NCI-H2107 treated with DMSO at 0.1 percent for 48 hours (cell line): Measurements from ENCODE around the gene CDK12.
A peak's percentile ranks its signal among the peaks of the same experiment; 100 is the strongest.
"Not testable (repeated sequence)": the region's sequence is repeated elsewhere in the genome, so short reads cannot be mapped to it uniquely, and the experiment has no call there.

ENCODE experiments used
- DNase-seq: peaks from one replicate; lab custom pipeline; 2025; ENCODE audit not compliant: unreplicated experiment; lab: John Stamatoyannopoulos, UW

CDK12 gene

DNA sequence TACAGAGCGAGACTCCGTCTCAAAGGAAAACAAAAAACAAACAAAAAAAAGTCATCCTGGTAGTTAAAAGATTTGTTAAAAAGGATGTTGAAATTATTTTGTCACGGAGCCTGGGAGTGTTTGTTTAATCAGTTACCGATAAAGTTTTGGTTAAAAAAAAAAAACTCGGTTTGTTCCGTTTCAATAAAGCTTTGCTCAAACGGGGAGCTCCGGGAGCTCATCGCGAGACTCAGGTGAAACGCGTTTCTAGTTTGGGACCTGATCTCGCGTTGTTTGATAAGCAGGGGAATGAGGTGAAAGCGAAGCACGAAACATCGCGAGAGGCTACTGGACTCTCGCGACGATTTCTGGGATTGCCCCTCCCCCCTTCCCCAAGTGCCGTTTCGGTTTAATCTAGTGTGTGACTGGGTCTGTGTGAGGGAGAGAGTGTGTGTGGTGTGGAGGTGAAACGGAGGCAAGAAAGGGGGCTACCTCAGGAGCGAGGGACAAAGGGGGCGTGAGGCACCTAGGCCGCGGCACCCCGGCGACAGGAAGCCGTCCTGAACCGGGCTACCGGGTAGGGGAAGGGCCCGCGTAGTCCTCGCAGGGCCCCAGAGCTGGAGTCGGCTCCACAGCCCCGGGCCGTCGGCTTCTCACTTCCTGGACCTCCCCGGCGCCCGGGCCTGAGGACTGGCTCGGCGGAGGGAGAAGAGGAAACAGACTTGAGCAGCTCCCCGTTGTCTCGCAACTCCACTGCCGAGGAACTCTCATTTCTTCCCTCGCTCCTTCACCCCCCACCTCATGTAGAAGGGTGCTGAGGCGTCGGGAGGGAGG lies at the start of gene CDK12:
CDK12 (plus strand) TSS at position 374 of the 813 bp plus-strand sequence. CDS start 586 bp downstream, outside the sequence.
- peak; percentile 96 for DNase-seq

- no peak for DNase-seq
These were observed 45.1 kb upstream of the CDK12 start for GRCh38 chr17:39416141-39416540.

DNA sequence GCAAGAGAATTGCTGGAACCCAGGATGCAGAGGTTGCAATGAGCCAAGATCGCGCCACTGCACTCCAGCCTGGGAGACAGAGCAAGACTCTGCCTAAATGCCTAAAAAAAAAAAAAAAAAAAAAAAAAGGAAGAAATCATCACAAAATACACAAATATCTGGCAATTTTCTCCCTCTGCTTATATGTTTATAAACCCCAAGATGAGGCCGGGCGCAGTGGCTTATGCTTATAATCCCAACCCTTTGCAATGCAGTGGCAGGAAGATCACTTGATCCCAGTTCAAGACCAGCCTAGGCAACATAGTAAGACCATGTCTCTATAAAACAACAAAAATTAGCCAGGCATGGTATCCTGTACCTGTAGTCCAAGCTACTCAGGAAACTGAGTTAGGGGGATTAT lies 31.7 kb upstream of the CDK12 start:
- DNase-seq: no peak

GRCh38 chr17:39439868-39440267 lies 21.4 kb upstream of the CDK12 start:
- not testable (repeated sequence) for DNase-seq

GRCh38 chr17:39443326-39443725 lies 18.0 kb upstream of the CDK12 start:
- no peak for DNase-seq

DNA sequence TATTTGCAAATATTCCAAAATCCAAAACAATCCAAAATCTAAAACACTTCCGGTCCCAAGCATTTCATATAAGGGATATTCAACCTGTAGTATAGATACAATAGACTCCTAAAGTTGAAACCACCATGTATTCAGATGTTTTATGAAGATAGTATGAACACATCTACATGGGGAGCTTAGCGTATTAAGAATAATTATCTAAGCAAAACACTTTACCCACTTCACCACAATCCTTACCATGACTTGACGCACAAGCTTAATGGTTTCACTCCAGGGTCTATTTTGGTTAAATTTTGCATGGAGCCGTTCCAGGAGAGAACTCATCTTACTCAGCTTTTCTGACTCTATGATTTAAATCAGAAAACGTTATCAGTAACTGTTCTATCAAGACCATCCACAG lies 13.7 kb upstream of the CDK12 start:
- DNase-seq: no peak

DNA sequence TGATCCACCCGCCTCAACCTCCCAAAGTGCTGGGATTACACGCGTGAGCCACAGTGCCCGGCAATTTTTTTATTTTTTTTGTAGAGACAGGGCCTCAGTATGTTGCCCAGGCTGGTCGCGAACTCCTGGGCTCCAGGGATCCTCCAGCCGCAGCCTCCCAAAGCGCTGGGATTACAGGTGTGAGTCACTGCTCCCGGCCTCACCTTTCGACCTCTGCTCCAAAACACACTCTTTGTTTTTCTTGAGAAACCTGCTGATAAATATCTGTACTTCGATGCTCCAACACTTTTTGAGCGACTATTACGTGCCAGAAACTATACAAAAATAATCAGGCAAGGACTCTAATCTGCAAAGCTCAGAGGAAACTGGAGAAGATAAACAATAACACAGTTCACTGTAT lies 11.2 kb upstream of the CDK12 start:
- no peak for DNase-seq

DNA sequence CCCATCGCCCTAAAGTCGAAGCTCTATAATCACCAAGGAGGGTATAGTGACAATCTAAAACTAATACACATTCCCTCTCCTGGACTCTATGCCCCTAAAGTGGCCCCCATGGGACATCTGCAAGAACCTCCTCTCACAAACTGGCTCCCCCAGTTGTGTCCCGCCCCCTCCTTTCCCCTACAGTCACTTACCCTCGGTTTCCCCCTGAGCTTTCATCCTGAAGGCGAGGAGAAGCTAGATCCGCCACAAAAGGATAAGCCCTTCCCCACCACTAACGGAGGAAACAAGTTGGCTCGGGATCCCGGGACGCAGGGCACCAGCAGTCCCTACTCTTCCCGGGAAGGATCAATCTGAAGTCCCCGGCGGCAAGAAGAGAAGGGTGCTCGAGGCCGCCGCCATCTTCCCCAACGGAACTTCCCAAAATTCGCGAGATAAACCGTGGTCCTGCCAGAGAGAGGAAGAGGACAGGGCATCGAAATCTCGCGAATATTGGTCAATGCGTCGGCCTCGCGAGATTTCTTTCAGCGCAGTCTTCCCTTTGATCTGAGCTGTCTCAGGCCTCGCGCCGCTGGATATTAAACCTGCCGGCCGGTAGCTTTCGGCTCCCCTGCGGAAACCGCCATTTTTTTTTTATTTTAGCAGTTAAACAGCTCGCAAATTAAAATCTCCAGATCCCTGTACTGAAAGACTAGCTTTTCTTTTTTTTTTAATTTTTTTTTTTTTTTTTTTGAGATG lies 10.3 kb upstream of the CDK12 start, which contains the start of gene MED1:
MED1 (minus strand) TSS at position 417 of the 735 bp plus-strand sequence; CDS start at position 216, 201 bp downstream.
- DNase-seq: peak; percentile 97

DNA sequence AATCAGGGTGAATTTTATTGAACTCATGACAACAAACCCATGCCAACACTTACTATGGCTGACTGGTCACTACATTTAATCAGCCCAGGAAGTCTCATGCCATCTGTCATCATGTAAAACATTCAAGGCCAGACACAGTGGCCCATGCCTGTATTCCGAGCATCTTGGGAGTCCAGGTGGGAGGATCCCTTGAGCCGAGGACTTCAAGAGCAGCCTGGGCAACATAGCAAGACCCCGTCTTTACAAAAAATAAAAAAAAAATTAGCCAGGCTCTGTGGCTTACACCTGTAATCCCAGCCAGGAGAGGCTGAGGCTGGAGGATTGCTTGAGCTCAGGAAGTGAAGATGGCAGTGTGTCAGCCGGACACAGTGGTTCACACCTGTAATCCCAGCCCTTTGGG lies 5.4 kb upstream of the CDK12 start:
- DNase-seq: no peak

GRCh38 chr17:39461926-39462569 lies 762 bp downstream of the CDK12 start:
- no peak for DNase-seq

DNA sequence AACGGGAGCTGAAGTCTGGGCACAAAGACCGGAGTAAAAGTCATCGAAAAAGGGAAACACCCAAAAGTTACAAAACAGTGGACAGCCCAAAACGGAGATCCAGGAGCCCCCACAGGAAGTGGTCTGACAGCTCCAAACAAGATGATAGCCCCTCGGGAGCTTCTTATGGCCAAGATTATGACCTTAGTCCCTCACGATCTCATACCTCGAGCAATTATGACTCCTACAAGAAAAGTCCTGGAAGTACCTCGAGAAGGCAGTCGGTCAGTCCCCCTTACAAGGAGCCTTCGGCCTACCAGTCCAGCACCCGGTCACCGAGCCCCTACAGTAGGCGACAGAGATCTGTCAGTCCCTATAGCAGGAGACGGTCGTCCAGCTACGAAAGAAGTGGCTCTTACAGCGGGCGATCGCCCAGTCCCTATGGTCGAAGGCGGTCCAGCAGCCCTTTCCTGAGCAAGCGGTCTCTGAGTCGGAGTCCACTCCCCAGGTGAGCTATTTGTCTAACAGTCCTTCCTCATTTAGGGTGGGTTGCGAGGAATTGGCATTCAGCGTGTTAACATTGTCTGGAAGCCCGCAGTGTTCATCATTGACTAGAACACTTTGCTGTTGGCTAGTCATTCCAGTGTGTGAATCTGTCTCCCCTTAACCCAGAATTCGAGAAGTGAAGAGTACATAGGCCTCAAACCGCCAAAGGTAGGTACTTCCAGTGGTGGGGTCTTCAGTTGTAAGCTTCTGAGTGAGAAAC lies 1.5 kb downstream of the CDK12 start:
- DNase-seq: no peak

- not testable (repeated sequence) for DNase-seq
These were observed 3.4 kb downstream of the CDK12 start for GRCh38 chr17:39464639-39465181.

- DNase-seq: not testable (repeated sequence)
These were observed 7.3 kb downstream of the CDK12 start for GRCh38 chr17:39468610-39469009.

- DNase-seq: no peak
These were observed 12.0 kb downstream of the CDK12 start for GRCh38 chr17:39473310-39473709.

- not testable (repeated sequence) for DNase-seq
These were observed 18.3 kb downstream of the CDK12 start for GRCh38 chr17:39479631-39480030.

DNA sequence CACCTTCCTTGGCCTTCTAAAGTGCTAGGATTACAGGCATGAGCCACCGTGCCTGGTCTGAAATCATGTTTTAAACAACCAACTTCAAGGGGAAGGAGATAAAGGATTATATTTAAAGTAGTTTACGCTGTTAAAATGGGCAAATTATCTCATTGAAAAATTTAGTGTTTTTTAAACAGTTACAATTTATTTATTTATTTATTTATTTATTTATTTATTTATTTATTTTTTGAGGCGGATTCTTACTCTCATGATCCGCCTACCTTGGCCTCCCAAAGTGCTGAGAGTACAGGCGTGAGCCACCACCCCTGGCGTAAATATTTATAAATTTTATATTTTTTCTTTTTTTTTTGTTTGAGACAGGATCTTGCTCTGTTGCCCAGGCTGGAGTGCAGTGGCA lies 22.2 kb downstream of the CDK12 start:
- DNase-seq: no peak

DNA sequence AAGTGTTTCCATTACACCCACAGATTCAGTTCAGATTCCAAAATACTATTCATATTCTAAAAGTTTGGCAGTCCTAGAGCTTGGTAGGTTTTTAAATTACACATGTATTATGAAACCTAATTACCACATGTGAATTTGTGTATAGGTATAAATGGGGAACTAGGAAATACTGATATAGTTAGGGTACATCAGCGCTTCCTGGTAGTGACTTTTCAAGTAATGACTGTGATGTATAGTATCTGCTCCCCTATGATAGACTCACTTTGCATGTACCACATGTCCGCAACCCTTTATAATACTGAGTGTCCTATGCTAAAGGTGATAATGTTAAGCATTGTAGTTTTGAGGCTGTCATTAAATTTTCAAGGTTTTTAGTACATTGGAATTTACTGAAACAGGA lies 22.9 kb downstream of the CDK12 start:
- DNase-seq: no peak

DNA sequence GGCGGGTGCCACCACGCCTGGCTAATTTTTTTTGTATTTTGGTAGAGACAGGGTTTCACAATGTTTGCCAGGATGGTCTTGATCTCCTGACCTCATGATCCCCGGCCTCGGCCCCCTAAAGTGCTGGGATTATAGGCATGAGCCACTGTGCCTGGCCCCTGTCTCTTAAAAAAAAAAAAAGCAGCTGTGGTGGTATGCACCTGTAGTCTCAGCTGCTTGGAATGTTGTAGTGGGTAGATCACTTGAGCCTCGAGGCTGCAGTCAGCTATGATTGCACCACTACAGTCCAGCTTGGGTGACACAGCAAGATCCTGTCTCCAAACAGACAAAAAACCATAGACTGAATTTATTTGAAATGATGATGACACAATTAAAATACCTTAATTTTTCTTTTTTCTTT lies 24.3 kb downstream of the CDK12 start:
- DNase-seq: no peak

DNA sequence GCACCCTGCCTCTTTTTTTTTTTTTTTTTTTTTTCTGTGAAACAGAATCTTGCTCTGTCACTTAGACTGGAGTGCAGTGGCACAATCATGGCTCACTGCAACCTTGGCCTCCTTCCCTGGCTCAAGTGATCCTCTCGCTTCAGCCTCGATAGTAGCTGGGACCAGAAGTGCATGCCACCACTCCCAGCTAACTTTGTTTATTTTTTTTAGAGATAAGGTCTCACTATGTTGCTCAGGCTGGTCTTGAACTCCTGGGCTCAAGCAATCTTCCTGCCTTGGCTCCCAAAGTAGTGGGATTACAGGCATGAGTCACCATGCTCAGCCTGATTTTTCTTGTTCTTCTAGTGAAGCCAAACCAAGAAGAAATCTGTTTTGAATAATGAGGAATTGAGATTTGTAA lies 25.0 kb downstream of the CDK12 start:
- no peak for DNase-seq

DNA sequence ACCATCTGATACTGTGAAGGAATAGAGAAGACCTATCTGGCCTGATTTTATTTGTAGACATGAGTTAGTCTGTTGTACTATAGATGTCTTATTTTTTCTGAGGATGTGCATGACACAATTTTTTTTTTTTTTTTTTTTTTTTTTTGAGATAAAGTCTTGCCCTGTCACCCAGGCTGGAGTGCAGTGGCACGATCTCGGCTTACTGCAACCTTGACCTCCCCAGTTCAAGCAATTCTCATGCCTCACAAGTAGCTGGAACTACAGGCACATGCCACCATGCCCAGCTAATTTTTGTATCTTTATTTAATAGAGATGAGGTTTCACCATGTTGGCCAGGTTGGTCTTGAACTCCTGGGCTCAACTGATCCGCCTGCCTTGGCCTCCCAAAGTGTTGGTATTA lies 26.2 kb downstream of the CDK12 start:
- not testable (repeated sequence) for DNase-seq

DNA sequence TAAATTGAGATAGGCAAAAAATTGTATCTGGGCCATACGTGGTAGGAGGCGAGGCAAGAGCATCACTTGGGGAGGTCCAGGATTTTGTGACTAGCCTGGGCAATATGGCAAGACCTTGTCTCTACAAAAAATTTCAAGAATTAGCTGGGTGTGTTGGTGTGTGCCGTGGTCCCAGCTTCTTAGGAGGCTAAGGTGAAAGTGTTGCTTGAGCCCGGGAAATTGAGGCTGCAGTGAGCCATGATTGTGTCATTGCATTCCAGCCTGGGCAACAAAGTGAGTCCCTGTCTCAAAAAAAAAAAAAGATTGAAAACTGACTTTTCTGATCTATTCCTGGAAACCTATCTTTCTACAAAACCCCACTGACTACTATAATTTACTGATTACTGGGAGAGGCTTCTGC lies 26.7 kb downstream of the CDK12 start:
- DNase-seq: no peak
